Lower leg skin (tissue), 3 donors: Measurements from ENCODE around the gene UCP2.

ENCODE experiments used
- CTCF ChIP-seq, 3 donors: fragments of 450-650 bp; IDR thresholded peaks; one replicate each; pipeline ENCODE4 v1.5.1; 2016; ENCODE audit warnings: antibody characterized with exemption in 3 of 3, mild to moderate bottlenecking in 3 of 3, moderate library complexity in 2 of 3
- POLR2A ChIP-seq, 2 donors: fragments of 450-650 bp; IDR thresholded peaks; one replicate each; pipeline ENCODE4 v1.6.1; 2016 to 2017; ENCODE audit warnings: antibody characterized with exemption in 2 of 2, mild to moderate bottlenecking in 1 of 2, moderate library complexity in 1 of 2

GRCh38 chr11:74030723-74031676 lies 48.4 kb upstream of the UCP2 start:
- no peak for TF ChIP-seq CTCF (IDR thresholded peaks at IDR 0.05)
- no peak for TF ChIP-seq POLR2A (IDR thresholded peaks at IDR 0.05)
